GM12874 (cell line): ENCODE measurements around the gene CASZ1.

Experiments
- CTCF ChIP-seq: IDR thresholded peaks from 2 replicates; pipeline ENCODE4 v1.5.1; 2011; ENCODE audit warnings: low read depth, mild to moderate bottlenecking, control low read depth, low read length, moderate library complexity; ENCODE audit not compliant: insufficient read depth

CASZ1 gene

GRCh38 chr1:10802944-10803715, 6.7 kb upstream of the CASZ1 start:
- TF ChIP-seq CTCF = no peak

GRCh38 chr1:10800778-10801177, 4.3 kb upstream of the CASZ1 start:
- TF ChIP-seq CTCF = no peak

GRCh38 chr1:10799726-10800125, 3.3 kb upstream of the CASZ1 start:
- no peak for TF ChIP-seq CTCF

- TF ChIP-seq CTCF = no peak
Measured at GRCh38 chr1:10795276-10796021, 997 bp downstream of the CASZ1 start.

GRCh38 chr1:10794724-10795275, 1.6 kb downstream of the CASZ1 start:
- TF ChIP-seq CTCF = no peak

GRCh38 chr1:10793129-10793651, 3.3 kb downstream of the CASZ1 start:
- no peak for TF ChIP-seq CTCF

GRCh38 chr1:10791105-10791951, 5.1 kb downstream of the CASZ1 start:
- no peak for TF ChIP-seq CTCF
